ENCODE results near the gene ENPP3.

GRCh38 chr6:131627724-131628682 is 9.1 kb upstream of the ENPP3 start, which contains the start of gene MED23:
- TF ChIP-seq, protein P1, sequence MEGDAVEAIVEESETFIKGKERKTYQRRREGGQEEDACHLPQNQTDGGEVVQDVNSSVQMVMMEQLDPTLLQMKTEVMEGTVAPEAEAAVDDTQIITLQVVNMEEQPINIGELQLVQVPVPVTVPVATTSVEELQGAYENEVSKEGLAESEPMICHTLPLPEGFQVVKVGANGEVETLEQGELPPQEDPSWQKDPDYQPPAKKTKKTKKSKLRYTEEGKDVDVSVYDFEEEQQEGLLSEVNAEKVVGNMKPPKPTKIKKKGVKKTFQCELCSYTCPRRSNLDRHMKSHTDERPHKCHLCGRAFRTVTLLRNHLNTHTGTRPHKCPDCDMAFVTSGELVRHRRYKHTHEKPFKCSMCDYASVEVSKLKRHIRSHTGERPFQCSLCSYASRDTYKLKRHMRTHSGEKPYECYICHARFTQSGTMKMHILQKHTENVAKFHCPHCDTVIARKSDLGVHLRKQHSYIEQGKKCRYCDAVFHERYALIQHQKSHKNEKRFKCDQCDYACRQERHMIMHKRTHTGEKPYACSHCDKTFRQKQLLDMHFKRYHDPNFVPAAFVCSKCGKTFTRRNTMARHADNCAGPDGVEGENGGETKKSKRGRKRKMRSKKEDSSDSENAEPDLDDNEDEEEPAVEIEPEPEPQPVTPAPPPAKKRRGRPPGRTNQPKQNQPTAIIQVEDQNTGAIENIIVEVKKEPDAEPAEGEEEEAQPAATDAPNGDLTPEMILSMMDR (IDR thresholded peaks at IDR 0.05): peak; percentile 98
- TF ChIP-seq EZH2 (IDR thresholded peaks at IDR 0.05): peak; percentile 46
- no peak for TF ChIP-seq EZH2phosphoT487 (IDR thresholded peaks at IDR 0.05)

All from neural progenitor cell (in vitro differentiated cells).